Nucleus accumbens (tissue), 56 donors: ENCODE results near the gene ADSS1.

ENCODE experiments used
- DNase-seq, 56 donors: peaks; one replicate each; lab custom pipeline; 2025; lab: John Stamatoyannopoulos, UW

The ADSS1 gene

DNA sequence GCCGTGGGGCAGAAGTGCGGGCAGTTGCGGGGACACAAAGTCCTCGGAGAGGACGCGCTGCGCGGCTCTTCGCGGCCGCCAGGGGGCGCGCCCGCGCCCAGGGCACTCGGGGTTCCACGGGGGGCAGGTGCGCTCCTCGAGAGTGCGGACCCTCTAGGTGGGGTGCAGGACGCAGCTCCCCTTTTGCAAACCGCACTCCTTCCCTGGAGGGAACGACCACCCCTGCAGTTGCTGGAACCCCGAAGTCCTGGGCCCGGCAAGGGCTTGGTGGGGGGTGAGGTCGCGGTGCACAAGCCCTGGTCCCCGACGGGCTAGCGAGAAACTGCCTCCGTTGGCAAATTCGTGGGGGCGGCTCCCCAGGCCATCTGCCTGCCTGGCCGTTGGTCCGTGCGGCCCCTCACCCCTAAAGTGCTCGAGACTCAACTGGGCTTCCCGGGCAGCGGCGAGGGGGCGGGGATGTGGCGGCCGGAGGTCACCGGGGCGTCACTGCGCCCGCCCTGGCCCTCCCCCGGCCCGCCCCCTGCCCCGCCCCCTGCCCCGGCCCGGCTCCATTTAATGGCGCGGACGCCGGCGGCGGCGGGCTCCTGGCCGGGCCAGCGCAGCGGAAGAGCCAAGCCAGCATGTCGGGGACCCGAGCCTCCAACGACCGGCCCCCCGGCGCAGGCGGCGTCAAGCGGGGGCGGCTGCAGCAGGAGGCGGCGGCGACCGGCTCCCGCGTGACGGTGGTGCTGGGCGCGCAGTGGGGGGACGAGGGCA lies at the start of gene ADSS1:
Gene ADSS1, plus strand, starts transcription at position 579 of the 756 bp plus-strand sequence. Its CDS starts 42 bp downstream, at position 621.
- peak in 38 of 56 donors; percentile 22 to 81 (median 51) for DNase-seq

DNA sequence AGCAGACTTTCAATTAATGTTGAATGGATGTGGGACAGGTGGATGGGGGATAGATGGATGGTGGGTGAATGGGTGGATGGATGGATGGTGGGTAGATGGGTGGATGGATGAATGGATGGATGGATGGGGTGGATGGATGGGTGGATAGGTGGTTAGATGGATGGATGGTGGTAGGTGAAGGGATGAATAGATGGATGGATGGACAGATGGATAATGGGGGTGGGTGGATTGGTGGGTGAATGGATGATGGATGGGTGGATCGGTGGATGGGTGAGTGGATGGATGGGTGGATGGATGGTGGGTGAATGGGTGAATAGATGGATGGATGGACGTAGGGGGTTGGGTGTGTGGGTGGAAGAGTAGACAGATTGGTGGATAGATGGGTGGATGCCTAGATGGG lies 48.6 kb upstream of the ADSS1 start:
- no peak for DNase-seq

DNA sequence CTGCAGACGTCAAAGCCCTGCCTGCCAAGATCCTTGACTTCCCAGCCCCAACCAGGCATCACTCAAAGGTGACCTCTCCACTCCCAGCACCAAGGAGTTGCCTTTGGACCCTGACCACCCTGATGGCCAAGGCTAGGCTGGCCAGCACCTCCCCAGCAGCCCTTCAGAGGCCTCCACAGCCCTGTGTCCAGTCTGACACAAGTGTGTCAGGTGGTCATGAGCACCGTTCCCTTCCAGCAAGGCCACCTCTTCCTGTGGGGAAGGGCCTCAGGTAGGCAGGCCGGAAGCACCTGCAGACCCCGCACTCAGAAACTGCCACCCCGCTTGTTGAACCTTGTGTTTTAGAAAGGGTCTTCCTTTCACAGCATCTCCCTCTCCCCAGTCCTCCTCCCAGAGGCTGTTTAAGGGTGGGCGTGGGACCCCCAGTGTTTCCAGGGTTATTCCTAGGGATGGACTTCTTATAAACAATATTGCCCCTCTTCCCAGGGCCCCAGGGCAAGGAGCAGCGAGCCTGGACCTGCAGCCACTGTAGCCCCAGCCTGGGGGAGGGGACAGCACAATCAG lies 47.8 kb upstream of the ADSS1 start:
- DNase-seq: no peak

DNA sequence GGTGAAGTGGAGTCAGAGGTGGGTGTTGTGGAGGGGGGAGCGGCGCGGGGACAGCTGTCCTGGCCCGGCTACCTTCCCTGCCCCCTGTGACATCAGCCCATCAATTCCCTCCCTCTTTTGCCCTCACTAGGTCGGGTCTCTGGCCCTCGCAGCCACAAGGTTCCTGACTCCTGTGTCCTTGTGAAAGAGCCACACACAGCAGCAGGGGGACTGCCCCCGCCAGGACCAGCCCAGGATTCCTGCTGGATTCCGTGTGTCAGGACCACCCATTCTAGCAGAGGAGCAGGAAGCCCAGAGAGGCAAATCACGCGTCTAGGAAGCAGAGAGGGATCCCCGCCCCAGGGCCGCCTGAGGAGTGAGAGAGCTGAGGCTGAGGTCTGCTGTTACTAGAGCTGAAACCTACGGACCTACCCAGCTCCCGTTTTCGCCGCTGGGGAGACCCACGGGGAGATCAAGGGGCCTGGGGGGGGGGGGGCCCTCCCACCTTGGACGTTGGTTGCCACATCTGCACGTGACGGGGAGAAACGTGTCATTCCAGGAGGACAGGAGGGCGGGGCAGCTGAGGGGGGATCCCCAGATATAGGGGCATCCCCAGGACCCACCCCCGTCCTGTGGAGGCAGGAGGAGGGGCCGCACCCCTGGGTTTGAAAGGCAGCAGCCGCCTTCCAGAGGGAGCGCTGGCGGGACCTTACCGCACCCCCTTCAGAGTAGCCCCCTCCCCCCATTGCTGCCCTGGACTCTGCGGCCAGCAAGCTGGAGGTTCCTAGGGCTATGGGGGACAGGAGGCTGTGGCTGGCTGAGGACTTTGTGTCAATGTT lies 47.1 kb upstream of the ADSS1 start:
- peak in 1 of 56 donors; percentile 54 for DNase-seq

DNA sequence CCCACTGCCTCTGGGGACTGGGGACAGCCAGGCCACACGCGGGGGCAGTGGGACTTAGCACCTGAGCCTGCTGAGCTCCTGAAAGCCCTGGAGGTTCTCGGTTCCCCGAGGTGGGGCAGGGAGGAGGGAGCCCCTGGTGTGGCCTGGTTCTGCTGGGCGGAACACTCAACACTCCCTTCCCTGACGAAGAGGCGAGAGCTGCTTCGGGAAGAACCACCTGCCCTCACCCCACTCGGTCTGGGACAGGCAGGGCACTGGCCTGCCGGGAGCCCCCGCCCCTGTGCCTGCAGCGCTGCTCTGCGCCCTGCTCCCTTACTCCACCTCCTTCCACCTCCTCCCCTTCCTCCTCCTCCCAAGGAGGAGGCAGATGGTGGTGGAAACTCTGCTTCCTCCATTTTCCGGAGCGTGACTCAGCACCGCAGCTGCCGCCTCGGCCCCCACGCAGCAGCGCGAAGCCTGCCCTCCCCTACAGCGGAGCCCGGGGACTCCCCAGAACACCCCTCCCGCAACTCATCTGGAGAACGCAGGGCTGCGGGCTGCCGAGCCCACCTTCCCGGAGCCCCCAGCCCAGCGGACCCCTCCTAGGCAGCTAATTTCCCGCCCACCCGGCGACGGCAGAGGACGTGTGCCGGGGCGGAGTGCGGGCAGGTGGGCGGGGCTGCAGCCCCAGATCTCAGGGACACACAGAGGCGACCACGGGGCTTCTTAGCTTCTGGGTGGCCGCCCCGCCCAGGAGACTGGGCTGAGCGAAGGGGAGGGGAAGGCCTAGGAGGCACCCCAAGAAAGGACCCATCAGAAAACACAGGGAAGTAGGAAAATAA lies 46.3 kb upstream of the ADSS1 start:
- peak in 46 of 56 donors; percentile 38 to 89 (median 77) for DNase-seq

DNA sequence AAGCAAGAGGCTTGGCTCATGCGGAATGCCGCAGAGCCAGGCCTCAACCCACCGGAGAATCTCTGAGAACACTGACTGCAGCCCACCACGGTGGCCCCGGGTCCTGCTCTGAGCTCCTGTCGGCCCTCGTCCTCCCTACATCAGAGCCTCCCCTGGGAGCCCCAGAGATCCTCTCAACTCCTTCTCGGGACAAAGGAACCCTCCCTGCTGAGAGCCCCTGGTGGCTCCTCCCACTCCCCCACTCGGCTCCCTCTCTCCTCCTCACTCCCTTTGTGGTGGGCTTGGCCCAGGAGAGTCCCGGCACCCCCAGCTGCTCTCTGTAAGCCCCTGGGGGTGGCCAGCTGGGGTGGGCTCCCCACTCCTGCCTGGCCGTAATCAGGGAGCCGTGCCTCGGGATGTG lies 45.7 kb upstream of the ADSS1 start:
- DNase-seq: peak in 4 of 56 donors; percentile 63 to 77 (median 71)

DNA sequence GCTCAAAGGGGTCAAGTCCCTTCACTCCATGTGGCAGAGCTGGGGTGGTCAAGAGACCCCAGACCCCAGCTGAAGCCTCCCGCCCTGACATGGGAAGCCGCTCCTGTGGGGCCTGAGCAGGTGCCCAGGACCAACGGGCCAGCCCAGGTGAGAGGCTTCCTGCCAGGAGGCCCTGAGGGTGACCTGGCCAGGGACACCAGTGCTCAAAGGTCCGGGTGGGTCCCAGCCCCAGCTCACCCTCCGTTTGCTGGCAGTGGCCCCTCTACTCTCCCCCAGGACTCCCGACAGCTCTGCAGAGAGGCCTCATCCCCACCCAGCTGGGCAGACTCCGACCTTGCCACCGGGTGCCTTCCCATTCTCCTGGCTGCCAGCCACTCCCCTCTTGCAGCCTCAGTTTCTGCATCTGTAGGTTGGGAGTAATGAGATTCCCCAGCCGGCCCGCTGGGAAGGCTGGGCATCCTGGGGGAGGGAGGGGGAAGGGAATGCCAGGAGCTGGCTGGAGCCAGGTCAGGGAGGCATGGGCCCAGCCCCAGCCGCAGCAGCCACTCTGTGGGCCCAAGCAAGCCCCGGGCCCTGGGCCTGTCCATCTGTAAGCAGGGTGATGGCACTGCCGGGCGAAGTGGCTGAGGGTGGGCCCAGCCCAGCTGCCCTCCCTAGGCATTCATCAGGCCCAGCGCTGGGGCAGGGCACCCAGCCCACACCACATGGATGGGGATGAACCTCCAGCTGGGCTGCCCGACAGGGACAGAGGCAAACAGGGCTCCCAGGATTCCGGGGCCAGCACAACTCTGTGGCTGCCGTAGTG lies 44.9 kb upstream of the ADSS1 start:
- DNase-seq: peak in 40 of 56 donors; percentile 37 to 85 (median 67)

DNA sequence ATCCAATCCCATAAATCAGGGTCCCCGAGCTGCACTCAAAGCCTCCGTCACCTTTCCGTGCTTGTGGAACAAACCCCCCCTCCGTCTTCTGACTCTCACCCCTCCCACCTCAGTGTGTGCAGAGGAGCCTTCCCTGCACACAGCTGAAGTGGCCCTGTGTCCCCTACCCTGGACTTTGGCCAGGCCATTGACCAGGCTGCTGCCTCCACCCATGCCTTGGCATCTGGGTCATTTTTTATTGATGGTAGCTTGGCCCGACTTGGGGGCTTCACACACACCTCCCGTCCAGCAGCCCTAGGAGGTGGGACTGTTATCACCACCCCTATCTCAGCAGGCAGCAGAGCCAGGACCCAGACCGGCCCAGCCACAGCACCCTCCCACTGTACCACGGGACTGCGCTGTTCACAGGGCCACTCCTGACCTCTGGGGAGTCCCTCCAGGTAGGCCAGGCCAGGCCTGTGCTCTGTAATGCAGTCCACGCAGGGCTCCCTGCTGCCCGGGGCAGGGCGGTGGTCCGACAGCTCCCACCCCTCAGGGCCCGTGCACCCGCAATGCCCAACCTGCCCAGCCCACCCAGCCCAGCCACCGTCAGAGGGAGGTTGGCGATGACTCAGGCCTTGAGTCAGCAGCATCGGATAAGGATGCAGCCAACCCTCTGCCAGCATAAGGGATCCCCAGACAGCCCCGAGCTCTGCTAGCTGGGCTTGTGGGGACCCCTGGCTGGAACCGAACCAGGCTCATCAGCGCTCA lies 43.8 kb upstream of the ADSS1 start:
- DNase-seq: peak in 32 of 56 donors; percentile 36 to 92 (median 70)

DNA sequence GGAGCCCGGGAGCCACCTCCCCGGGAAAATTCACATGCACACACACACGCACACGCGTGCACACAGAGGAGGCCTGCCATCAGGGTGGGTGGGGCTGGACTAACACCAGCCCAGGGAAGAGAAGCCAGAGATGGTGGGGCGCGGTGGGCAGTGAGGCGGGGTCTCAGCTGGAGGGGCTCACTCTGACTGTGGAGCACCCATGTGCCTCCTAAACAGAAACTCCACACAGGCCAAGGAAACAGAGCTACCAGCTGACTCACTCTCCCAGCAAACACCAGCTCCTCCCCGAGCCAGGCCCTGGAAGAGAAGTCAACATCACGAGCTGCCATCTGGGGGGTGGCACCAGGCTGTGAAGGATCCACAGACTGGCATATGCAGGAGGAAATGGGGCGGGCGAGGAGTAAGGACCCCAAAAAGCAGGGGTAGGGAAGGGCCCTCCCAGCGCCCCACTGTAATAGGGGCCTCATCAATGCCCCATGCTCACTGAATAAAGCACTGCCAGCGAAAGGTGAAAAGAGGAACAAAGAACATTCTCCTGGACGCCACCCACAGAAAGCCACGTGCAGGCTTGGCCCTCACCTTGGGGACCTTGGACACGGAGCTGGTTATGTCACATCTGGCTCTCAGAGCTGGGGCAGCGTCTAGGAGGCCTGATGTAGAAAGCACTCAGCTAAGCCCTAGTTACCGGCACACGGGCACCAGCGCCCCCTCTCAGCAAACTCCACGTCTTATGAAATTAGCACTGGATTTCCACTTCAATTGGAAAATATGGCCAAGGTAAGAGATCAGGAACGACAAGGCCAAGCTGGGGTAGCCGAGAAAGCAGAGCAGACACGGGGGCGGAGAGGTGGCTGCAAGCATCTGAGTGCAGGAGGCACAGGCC lies 43.0 kb upstream of the ADSS1 start:
- peak in 53 of 56 donors; percentile 33 to 92 (median 82) for DNase-seq

DNA sequence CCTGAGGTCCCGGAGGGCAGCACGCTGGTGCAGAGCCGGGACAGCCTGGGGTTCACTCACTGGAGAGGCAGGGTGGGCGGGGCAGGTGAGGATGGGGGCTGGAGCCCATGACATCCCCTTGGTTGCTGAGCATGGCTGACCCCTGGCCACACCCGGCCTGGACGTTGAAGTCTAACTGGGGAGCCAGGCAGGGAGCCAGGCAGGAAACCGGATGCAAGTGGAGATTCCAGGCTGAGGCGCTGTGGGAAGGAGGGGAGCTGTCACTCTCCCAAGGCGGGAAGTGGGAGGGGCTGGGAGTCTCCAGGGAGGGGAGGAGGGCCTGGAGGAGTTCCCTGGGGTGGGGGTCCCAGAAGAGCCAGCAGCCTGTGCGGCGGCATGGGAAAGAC lies 42.3 kb upstream of the ADSS1 start:
- peak in 51 of 56 donors; percentile 19 to 90 (median 73) for DNase-seq

DNA sequence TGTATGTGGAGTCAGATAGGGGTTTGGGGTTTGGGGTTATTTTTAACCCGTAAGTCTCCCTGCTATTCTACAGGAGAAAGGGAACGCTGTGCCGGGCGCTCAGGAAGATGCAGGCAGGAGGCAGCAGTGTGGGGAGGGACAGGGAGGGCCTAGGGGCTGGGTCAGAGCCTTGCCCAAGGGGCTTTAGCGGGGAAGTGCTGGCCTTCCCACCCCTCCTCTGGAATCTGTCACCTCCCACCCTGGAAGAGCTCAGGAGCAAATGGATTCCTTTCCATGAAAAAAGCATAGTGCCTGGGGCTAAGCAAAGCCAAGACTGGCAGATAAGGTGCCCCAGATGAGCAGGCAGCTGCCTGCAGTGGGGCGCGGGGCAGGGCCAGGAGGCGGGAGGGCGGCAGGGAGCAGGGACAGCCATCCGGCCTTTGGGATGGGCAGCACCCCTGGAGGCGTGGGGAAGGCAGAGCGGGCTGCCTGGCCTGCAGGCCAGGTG lies 41.9 kb upstream of the ADSS1 start:
- no peak for DNase-seq

DNA sequence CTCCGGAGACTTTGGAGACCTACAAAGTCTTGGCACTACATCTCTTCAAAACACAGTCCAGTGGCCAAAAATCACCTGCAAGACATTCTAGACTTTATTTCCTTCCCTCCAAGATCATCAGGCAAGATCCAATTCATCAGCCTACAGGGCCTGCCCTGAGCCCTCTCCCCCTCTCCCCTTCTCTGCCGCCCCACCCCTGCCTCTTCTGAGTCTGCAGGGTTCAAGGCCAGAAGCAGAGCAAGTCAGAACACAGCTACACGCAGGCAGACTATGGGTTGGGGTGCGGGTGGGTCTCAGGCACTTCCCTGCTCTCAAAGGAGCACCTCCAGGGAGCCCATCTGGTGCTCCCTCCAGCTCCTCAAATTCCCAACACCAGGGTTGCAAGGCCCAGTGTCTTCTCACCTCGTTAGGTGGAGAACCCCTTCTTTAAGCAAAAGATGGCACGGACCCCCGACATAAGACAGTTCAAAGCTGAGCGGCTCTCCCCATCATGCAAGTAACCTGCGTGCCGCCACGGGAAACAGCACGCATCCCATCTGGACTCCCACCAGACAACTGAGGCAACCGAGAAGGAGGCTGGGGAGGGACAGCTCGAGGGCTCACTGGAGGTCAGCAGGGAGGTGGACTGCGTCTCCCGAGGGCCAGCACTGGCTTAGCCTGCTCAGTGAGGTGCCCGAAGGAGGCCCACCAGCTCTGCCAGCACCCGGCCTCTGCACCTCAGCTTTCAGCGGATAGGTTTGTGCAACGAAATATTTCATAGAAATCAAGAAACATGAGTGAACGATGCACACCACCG lies 40.2 kb upstream of the ADSS1 start:
- DNase-seq: no peak

DNA sequence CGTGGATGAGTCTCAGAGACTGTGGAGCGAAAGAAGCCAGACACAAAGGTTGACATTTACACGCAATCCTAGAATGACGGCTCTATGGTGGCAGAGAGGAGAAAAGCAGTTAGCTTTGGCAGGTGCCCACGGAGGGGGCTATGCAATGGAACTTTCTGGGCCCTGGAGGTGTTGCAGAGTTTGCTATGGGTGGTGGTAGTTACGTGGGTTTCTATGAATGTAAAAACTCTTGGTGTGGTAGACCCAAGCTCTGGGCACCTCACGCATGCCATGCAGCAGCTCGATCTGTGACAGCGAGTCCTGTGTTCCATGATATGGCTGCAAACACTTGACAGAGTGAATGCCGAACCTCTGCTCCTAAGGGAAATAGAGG lies 39.6 kb upstream of the ADSS1 start:
- DNase-seq: no peak

DNA sequence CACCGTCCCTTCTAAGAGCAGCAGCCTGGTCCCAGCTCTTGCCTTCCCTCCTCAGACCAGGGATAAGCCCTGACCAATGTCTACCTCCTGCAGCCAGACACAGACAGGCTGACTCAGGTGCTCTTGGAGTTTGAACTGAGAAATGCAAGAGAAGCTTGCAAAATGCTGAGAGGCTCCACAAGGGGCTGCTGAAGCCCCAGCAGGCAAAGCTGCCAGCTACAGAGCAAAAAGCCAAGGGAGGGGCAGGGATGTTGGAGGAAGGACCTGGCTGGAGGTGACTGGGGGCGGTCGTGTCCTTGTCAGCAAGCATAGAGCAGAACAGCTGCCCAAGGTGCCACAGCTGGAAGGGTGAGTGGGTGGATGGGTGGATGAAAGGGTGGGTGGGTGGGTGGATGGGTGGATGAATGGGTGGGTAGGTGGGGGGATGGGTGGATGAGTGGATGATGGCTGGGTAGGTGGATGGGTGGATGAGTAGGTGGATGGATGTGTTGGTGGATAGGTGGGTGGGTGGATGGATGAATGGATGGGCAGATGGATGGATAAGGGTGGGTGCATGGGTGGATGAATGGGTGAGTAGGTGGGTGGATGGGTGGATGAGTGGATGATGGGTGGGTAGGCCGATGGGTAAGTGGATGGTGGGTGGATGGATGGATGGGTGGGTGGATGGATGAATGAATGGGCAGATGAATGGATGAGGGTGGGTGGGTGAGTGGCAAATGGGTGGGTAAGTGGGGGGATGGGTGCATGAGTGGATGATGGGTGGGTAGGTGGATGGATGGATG lies 38.6 kb upstream of the ADSS1 start:
- no peak for DNase-seq

DNA sequence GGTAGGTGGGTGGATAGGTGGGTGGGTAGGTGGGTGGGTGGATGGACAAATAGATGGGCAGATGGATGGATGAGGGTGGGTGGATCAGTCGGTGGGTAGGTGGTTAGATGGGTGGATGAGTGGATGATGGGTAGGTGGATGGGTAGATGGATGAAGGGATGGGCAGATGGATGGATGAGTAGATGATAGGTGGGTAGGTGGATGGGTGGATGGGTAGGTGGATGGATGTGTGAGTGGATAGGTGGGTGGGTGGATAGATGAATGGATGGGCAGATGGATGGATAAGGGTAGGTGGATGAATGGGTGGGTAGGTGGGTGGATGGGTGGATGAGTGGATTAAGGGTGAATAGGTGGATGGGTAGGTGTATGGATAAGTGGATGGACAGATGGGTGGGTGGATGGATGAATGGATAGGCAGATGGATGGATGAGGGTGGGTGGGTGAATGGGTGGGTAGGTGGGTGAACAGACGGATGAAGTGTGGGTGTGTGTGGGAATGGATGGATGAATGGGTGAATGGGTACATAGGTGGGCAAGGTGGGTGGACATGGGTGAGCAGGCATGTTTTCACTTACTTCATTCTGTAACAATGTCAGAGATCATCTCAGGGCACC lies 37.9 kb upstream of the ADSS1 start:
- DNase-seq: no peak
